Measurements from ENCODE around the gene GPC5.

GPC5 gene

DNA sequence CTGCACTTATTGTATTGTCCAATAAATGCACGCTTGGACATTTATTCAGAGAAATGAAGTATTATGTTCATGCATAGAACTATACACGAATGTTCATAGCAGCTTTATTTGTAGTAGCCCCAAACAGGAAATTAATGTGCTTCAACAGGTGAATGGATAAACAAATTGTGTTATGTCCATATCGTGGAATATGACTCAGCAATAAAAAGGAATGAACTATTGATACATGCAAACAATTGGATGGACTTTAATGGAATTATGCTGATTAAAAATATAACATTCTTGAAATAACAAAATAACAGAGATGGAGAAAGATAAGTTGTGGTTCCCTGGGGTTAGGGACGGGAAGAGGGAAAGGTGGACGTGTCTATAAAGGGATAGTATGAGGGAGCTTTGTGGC, 65.9 kb downstream of the GPC5 start:
- DNase-seq = no peak

DNA sequence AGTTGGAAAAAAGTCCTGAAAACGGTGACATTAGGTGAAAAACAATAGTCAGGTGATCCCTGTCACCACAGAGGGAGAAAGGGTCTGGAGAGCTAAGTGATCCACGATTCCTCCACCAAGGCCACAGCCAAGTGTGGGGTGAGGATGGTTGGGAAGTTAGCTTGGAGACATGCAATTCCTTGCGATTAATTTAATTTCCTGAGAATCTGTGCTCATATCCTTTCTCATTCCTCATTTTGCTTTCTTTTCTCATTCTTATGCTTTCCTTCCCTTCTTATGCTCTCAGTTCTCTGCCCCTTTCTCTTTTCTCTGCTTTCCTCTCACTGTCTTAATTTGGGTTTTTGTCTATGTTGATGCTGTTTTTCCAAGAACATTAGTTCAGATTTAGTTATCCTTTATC, 68.8 kb downstream of the GPC5 start:
- no peak for DNase-seq

DNA sequence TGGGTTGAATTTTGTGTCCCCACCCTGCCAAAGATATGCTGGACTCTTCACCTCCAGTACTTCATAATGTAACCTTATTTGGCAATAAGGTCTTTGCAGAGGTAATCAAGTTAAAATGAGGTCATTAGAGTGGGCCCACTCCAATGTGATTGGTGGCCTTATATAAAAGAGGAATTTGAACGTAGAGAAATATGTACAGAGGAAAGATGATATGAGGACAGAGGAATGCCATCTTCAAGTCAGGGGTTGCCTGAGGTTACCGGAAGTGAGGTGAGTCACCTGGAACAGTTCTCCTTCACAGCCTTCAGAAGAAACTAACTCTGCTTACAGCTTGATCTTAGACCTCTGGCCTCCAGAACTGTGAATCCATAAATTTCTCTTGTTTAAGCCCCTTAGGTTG, 69.9 kb downstream of the GPC5 start:
- DNase-seq = no peak

DNA sequence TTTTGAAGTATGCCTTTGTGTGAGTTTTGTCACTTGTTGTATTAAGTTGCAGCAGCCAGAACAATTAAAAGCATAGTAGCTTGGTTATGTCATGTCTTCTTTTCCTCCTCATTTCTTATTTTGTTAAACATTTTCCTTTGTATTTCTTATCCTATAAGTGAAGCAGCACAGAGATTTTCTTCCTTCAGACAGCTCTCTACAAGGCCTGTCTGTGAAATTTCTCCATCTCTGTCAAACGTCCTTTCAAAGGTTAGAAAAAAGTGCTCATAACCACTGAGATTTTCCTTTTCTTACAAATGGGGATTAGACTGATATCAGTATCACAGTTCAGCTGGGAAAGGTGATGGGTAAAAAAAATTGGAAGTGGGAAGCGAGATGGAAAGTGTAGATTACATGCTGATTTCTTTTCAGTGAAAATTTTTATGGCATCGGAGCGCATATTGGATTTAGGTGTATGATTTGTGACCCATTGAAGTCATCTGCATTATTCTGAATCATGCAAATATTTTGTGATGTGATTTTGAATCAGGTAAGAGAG, 71.7 kb downstream of the GPC5 start:
- no peak for DNase-seq

DNA sequence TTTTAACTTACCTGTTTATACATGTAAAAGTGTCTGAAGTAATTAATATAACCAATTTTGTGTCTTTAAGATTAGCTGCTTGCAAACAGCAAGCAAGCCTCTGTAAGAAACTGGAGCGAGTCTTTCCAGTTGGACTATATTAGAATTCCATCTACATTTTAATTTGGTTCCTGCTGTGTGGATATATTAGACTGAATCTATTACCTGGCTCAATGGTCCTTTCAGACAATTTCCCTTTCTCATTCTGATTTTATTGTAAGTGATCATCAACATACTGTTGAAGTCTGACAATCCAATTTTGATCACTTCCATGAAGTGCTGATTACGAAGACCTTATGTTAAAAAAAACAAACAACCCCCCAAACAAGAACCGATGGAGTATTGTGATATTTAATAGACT, 72.3 kb downstream of the GPC5 start:
- DNase-seq = no peak

DNA sequence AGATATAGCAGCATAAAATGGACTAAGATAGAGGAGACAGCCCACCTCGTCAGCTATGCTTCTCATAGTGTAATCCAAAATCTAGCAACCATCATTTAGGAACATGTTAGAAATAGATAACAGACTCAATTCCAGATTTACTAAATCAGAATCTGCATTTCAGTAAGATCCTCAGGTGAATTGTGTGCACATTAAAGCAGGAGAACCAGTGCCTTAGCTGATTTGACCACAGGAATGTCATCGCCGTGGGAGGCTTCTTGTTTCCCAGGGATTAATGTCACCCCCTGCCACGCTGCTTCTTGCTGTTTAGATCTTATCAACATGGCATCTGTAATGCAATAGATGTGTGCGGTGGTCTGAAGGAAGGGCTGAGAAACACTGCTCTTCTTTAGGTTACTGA, 84.0 kb downstream of the GPC5 start:
- DNase-seq = no peak

DNA sequence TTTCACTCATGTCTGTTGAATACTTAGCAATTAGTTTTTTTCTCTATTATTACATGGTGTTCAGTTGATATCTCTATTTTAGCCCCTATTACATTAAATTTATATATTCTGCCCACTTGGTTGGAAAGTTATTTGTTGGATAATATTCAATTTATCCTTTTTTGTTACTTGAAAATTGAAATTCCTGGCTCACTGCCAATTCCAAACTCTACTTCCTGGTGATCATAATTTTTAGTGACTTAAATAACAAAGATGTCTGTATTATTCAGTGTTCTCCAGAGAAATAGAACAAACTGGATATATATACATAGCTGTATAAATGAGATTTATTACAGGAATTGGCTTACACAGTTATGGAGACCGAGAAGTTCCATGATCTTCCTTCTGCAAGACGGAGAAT, 93.6 kb downstream of the GPC5 start:
- DNase-seq = no peak

DNA sequence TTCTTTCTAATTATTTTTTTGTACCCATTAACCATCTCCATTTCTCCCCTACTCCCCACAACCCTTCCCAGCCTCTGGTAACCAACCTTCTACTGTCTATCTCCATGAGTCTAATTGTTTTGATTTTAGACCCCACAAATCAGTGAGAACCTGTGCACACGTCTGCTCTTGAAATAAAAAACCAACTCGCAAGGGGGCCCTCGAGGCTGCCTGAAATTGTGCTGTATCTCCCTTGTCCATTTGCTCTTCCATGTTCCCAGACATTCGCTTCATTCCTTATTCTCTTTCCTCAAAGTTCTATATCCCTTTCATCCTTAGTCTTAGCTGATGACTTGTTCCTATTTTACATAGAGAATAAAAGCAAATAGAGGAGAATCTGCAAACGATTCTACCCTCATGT, 95.0 kb downstream of the GPC5 start:
- DNase-seq = no peak

DNA sequence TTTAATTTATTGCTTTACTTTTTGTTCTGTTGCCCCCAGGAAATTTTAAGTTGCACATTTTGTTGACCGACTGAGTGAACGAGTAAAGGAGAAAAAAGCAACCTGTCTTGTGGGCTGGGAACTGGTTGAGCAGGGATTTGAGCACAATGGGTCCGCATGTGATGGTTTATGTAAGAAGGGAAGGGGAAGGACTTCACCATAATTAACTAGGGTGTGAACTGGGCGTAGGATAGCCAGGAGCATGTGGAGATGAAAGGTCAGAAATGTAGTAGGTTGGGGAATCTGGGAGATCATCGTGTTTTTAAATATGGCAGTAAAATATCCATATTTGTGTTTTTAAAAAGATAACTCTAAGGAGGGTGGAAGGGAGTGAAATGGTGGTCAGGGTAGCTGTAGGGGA, 99.9 kb downstream of the GPC5 start:
- DNase-seq = no peak

DNA sequence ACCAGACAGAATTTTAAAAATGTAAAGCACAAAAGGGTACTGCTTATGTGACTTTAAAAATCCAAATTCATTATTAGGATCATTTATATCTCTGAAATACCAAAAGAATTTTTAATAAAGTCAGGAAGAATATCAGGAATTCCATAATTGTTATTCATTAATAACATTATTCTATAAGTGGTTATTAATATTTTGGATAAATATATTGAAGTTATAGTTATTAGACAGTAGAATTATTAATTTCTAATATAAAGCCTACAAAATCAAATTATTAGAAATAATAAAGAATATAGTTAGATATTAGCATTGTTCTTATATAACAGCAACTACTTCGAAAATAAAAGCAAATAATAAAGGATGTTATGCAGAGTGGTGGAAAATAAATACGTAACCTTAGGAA, 105.8 kb downstream of the GPC5 start:
- DNase-seq = no peak

DNA sequence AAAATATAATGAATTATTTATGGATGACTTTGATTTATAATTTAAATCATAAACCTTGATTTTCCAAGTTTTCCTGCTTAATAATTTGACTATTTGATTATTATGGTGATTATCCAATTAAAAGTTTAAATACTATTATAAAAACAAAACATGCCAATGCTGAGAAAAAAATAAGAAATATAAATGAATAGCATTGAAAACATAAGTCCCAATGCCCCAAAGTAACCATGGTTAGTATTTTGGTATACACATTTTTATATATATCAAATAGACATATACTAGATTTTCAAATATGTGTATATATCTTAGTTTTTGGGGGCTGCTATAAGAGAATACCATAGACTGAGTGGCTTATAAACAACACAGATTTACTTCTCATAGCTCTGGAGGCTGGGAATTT, 108.3 kb downstream of the GPC5 start:
- no peak for DNase-seq

DNA sequence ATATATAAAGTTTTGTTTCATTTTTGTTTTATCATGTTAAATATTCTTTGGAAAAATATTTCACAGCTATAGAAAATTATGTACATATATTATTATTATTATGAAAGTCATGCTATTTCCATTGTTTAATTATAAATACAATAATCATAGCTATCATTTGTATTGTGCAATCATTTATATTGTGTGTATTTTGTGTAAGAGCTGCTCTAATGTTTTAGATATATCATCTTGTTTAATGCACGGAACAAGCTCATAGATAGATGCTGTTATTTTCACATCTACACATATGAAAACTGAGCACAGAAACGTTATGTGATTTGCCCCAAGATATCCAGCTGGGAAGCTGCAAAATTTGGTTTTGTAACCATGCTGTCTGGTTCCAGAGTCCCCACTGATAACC, 111.6 kb downstream of the GPC5 start:
- no peak for DNase-seq

DNA sequence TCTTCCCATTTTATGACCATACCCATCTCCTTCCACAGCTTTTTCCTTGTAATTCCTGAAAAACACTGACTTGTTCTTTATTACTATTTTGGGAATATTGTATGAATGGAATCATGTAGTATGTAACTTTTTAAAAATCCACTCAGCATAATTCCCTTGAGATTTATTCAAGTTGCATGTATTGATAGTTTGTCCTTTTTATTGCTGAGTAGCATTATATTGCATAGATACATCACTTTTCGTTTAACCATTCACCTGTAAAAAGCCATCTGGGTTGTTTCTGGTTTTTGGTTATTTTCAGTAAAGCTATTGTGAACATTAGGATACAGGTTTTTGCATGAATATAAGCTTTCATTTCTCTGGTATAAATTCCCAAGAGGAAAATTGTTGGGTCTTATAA, 115.4 kb downstream of the GPC5 start:
- no peak for DNase-seq

DNA sequence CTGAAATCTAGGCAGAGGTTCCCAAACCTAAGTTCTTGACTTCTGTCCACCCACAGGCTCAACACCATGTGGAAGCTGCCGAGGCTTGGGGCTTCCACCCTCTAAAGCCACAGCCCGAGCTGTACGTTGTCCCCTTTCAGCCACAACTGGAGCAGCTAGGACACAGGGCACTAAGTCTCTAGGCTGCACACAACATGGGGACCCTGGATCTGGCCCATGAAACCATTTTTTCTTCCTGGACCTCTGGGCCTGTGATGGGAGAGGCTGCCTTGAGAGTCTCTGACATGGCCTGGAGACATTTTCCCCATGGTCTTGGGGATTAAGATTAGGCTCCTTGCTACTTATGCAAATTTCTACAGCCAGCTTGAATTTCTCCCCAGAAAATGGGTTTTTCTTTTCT, 118.4 kb downstream of the GPC5 start:
- no peak for DNase-seq

DNA sequence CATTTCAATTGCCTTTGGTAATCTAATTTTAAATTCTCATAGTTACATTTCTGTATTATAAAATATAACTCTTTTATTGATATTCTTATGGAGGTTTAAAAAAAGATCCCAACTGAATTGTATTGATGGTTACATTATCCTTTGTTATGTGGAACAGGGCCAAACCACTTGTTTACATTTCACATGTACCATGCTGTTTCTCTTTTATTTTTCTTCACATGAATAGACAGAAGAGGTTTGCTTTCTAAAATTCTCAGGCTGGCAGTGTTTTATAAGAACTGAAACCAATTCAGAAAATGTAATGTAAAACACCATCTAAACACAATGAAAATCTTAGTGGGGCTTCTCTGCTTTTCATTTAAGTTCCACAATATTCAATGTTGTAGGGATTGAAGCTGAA, 122.5 kb downstream of the GPC5 start:
- DNase-seq = no peak

DNA sequence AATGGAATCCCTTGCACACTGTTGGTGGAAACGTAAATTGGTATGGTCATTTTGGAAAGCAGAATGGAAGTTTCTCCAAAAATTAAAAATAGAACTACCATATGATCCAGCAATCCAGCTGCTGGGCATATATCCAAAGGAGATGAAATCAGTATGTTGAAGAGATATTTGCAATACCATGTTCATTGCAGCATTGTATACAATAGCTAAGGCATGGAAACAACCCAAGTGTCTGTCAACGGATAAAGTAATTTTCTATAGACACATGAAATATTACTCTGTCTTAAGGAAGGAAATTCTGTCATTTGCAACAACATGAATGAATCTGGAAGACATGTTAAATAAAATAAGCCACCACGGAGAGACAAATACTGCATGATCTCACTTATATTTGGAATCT, 124.7 kb downstream of the GPC5 start:
- no peak for DNase-seq

DNA sequence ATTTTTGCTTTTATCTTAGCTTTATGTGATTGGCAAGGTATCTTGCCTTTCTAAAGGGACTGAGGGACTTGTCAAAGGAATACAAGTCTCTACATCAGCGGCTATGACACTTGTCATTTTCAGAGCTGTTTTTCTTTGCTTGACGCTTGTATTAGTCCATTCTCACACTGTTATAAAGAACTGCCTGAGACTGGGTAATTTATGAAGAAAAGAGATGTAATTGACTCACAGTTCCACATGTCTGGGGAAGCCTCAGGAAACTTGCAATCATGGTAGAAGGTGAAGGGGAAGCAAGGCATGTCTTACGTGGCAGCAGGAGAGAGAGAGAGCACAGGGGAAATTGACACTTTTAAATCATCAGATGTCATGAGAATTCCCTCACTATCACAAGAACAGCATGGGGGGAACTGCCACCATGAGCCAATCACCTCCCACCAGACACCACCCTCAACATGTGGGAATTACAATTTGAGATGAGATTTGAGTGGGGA, 128.2 kb downstream of the GPC5 start:
- no peak for DNase-seq

DNA sequence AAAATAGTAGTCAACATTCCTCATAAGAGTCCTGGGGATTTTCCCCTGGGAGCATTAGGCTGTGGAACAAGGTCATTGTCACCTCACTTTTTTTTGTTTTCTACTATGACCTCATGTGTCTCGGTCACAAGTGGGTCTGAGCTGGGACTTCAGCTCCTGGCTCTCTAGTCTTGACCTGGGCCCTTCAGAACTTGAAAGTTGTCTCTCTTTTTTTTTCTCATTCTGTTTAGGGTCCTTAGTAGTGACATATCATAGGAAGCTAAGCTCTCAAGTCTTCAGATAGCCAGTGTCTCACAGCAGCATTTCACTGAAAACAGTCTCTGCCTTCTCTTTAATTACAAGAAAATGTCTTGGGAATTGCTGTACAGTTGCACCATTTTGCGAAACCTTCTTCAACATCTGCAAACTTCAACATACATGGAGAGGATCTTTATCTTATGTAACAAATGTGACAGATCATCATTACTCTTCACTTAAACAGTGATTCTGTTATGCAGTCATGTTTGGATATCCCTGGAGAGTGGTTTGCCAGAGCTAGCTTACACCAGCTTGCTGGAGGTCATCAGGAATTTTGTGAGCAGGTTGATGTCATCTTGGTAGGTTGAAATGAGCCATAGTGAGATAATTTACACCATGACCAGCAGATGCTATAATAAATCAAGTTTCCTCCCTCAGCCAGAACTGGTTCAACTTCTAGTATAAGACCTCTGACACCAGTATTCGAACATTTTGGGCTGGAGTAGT, 131.5 kb downstream of the GPC5 start:
- no peak for DNase-seq

DNA sequence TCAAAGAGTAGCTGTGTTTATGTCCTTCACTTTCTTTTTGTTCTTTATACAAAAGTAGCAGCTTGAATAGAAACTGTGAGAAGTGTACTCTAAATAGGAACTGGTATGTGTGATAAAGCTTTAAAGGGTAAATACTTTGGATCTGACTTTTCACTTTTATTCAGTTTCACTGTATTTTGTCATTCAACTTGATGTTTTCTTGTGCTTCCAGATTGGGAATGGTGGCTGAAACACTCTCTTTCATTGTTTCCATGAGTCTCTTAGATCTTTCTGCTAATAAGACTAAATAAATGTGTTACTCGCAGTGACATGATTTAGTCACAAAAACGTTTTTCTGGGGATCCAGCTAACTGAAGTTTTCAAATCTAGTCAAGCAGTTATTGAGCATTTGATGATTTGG, 133.2 kb downstream of the GPC5 start:
- DNase-seq = no peak

DNA sequence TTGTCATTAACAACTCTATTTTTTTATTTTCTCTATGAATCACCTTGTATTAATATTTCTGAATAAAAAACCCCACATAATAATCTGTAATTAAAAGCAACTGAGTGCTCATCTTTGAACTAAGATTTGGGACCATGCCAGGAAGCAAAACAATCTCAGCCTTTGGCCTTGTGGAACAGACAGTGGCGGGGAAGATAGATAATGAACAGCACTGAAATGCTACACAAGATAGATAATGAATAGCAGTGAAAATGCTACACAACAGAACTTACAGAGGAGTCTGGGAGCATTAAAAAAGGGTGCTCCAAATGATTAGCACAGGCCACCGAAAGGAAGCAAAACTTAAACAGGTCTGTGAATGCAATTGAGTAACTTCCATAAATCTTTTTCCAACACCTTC, 134.9 kb downstream of the GPC5 start:
- no peak for DNase-seq

DNA sequence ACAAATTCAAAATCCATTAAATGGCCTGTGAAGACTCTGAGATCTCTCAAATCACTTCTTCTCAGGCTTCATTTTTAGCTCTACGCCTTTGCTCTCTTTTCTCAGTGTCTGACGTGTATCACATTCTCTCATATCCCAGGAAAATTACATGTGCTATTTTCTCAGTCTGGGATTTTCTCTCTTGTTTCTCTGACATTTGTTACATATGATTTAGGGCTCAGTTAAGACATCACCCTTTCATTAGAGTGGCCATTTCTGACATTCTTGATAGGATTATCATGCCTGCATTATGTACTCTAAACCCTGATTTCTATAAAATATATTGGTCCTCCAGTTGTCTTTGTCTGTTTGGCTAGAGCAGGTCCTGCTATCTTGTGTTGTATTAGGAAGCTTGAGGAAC, 136.6 kb downstream of the GPC5 start:
- no peak for DNase-seq

DNA sequence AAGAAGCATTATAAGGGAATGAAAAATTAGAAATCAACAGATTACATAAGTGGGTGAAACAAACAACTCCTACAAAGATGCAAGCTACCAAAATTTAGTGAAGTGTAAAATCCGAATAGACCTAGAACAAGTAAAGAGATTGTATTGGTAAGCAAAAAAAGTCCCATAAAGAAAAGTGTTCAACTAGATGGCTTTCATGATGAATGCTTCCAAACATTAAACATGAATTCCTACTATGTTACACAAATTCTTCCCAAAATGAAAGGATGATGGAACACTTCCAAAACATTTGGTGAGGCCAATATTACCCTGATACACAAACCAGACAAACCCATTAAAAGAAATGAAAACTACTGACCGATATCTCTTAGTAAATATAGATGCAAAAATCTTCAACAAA, 139.0 kb downstream of the GPC5 start:
- DNase-seq = no peak

DNA sequence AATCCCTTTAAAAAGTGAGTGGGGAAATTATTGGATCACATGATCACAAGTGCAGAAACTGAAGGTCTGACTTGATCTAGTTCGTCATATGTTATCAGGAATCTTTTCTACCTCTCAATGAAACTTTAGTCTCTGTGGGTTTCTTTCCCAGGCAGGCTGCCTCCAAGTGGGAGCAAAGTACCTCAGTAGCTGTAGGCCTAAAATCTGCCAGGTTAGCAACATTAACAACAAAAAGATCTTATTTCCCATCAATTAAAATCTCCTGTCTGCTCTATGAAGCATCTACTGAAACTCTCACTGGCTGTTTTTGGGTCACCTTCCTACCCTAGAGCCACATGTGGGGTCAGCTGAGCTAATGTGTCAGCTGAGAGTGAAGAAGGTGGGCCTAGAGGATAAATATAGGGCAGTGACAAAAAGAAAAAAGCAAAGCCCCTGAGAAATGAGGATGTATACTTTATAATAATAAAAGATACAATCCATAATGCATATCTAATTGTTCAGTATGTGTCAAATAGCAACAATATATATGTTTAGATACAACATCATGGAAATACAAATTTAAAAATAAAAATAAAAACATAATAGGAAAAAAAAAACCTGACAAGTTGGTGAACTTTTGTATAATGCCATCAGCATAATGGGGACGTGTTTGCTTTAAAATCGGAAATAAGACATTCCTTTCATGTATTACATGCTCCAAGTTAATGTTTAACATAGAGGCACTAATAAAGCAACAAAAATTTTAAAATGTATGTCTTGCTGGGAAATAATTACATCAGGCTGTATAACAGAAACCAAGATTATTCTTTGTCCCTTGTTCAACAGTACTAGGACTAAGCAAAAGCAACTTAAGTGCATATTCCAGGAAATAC, 141.1 kb downstream of the GPC5 start:
- DNase-seq = no peak

DNA sequence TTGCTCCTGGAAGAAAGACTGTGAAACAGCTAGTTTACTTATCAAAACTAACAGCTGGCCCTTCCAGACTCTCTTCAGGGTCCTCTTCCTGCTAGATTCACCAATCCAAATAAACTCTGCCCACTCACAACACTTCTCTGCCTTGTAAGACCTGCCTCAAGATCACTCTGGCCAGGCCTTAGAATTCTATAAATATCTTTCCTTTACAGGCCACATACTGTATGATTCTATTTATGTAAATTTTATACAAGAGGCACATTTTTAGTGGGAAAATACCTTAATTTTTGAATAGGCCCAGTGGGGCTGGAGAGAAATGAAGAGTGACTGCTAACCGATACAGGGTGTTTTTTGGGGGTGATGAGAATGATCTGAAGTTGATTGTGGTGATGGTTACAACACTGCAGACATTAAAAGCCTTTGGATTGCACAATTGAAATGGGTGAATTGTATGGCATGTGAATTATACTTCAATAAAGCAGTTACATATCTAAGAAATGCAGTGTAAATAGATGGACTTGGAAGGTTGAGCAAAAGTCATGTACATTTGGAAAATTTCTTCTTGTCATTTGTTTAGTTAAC, 141.8 kb downstream of the GPC5 start:
- no peak for DNase-seq
